Upper lobe of right lung (tissue), 1 donor: ENCODE data around the gene GBGT1. TPM values are rescaled to one million over a fixed set of nuclear protein-coding genes. Genes with fewer than 3 reads are reported as not detected.

Experiments used
- ATAC-seq: fragments of 200-7000 bp; cut with Tn5 transposase; one replicate; pipeline ENCODE4 v1.9.1; 2020; ENCODE audit warnings: mild to moderate bottlenecking, moderate library complexity
- DNase-seq: peaks from one replicate; pipeline ENCODE4 v3.0.0-alpha.2; 2020
- H3K27ac ChIP-seq: fragments of 200-600 bp; one replicate; pipeline ENCODE4 v1.8.0; 2022
- H3K27me3 ChIP-seq: fragments of 200-600 bp; one replicate; pipeline ENCODE4 v1.8.0; 2022; ENCODE audit warnings: mild to moderate bottlenecking
- H3K36me3 ChIP-seq: fragments of 200-600 bp; one replicate; pipeline ENCODE4 v1.8.0; 2022
- H3K4me1 ChIP-seq: fragments of 200-600 bp; one replicate; pipeline ENCODE4 v1.8.0; 2022
- H3K4me3 ChIP-seq: fragments of 200-600 bp; one replicate; pipeline ENCODE4 v1.8.0; 2022; ENCODE audit warnings: mild to moderate bottlenecking
- H3K9me3 ChIP-seq: fragments of 200-600 bp; one replicate; pipeline ENCODE4 v1.8.0; 2022
- CTCF ChIP-seq: fragments of 200-600 bp; IDR thresholded peaks from one replicate; pipeline ENCODE4 v1.8.0; 2022; ENCODE audit warnings: antibody characterized with exemption
- intact Hi-C: fragments of 100-400 bp; cut with DNase I; formaldehyde crosslinking; loops from one replicate; pipeline ENCODE4 v1.11.0; 2022
- total RNA-seq: library from RNA; stranded (reverse); fragmentation: NEBNext Ultra II Directional; extraction: Animal tissue kit (Norgen Biotek cat#: 25700); gene quantifications from one replicate; pipeline ENCODE4 v1.2.1, GENCODE V29; 2021
- donor health status: DM: no; HTN: yes; CAD: no; lungs with severe emphysema.

GBGT1 gene
- total RNA-seq, 1 donor from 2014 or later = 27.4 TPM

GRCh38 chr9:133149130-133150015 lies 14.3 kb downstream of the GBGT1 start:
- intact Hi-C loops = no loop called here
- TF ChIP-seq CTCF = peak; percentile 33
- DNase-seq (peak; percentile 96), ATAC-seq (peak; percentile 88)
- Histone ChIP-seq H3K27ac (peak overlapping the region; percentile 88), H3K9me3 (no peaks in the 10 kb centered on the region), H3K4me3 (peak overlapping the region; percentile 49), H3K27me3 (no peaks in the 10 kb centered on the region), H3K4me1 (peaks cover 24% of the 10 kb centered on the region), H3K36me3 (no peaks in the 10 kb centered on the region)

GRCh38 chr9:133148199-133149129 lies 15.2 kb downstream of the GBGT1 start:
- H3K27me3 ChIP-seq = no peaks in the 10 kb centered on the region
- intact Hi-C loops = no loop called here
- peak overlapping the region; percentile 74 for H3K4me3 ChIP-seq
- H3K27ac ChIP-seq = peak overlapping the region; percentile 86
- H3K9me3 ChIP-seq = no peaks in the 10 kb centered on the region
- ATAC-seq = peak; percentile 14
- TF ChIP-seq CTCF = no peak
- peaks cover 30% of the 10 kb centered on the region for H3K4me1 ChIP-seq
- H3K36me3 ChIP-seq = no peaks in the 10 kb centered on the region
- peak; percentile 88 for DNase-seq

- H3K4me3 ChIP-seq = peak overlapping the region; percentile 74
- peak overlapping the region; percentile 86 for H3K27ac ChIP-seq
- no peaks in the 10 kb centered on the region for H3K27me3 ChIP-seq
- peak; percentile 46 for ATAC-seq
- intact Hi-C loops = loop anchor here (2.0 kb wide), 1 partner anchor 45 kb away; no protein-coding TSS in a partner anchor
- peak; percentile 98 for TF ChIP-seq CTCF
- H3K36me3 ChIP-seq = no peaks in the 10 kb centered on the region
- H3K9me3 ChIP-seq = no peaks in the 10 kb centered on the region
- peak; percentile 90 for DNase-seq
- peaks cover 36% of the 10 kb centered on the region for H3K4me1 ChIP-seq
Measured at GRCh38 chr9:133147412-133148198, 16.1 kb downstream of the GBGT1 start.

GRCh38 chr9:133146746-133147411 lies 16.8 kb downstream of the GBGT1 start:
- Histone ChIP-seq H3K4me1 (peaks cover 44% of the 10 kb centered on the region), H3K27me3 (no peaks in the 10 kb centered on the region), H3K9me3 (no peaks in the 10 kb centered on the region), H3K4me3 (peak overlapping the region; percentile 74), H3K36me3 (no peaks in the 10 kb centered on the region), H3K27ac (peak overlapping the region; percentile 86)
- intact Hi-C loops = loop anchor here (2.0 kb wide), 1 partner anchor 44 kb away; no protein-coding TSS in a partner anchor
- DNase-seq (no peak), ATAC-seq (no peak)
- TF ChIP-seq CTCF = no peak
